AML-193 (cell line): ENCODE data around the gene CHRNA3.
"Not testable (repeated sequence)": the region's sequence is repeated elsewhere in the genome, so short reads cannot be mapped to it uniquely, and the experiment has no call there.

ENCODE experiments used
- DNase-seq, 2 experiments: peaks; one replicate each; lab custom pipeline; 2025; lab: John Stamatoyannopoulos, UW

CHRNA3 gene

GRCh38 chr15:78617516-78617915 is 3.3 kb downstream of the CHRNA3 start:
- no peak for DNase-seq

GRCh38 chr15:78617076-78617475 is 3.7 kb downstream of the CHRNA3 start:
- no peak for DNase-seq

GRCh38 chr15:78616506-78616905 is 4.3 kb downstream of the CHRNA3 start:
- DNase-seq: no peak

- DNase-seq: no peak
These were observed 5.6 kb downstream of the CHRNA3 start for GRCh38 chr15:78615151-78615589.

GRCh38 chr15:78614021-78614420 is 6.8 kb downstream of the CHRNA3 start:
- no peak for DNase-seq

GRCh38 chr15:78609551-78609950 is 11.2 kb downstream of the CHRNA3 start:
- DNase-seq: not testable (repeated sequence)

GRCh38 chr15:78605680-78606079 is 15.1 kb downstream of the CHRNA3 start:
- no peak for DNase-seq

GRCh38 chr15:78605201-78605600 is 15.6 kb downstream of the CHRNA3 start:
- DNase-seq: no peak

GRCh38 chr15:78604420-78604819 is 16.4 kb downstream of the CHRNA3 start:
- no peak for DNase-seq

- DNase-seq: no peak
These were observed 17.3 kb downstream of the CHRNA3 start for GRCh38 chr15:78603467-78603866.

GRCh38 chr15:78599189-78599588 is 21.6 kb downstream of the CHRNA3 start:
- no peak for DNase-seq

- no peak for DNase-seq
These were observed 22.4 kb downstream of the CHRNA3 start for GRCh38 chr15:78598348-78598747.

- DNase-seq: no peak
These were observed 23.2 kb downstream of the CHRNA3 start for GRCh38 chr15:78597583-78597982.

GRCh38 chr15:78574944-78575343 is 45.9 kb downstream of the CHRNA3 start:
- DNase-seq: no peak

GRCh38 chr15:78573416-78573815 is 47.4 kb downstream of the CHRNA3 start:
- DNase-seq: no peak

GRCh38 chr15:78571382-78571781 is 49.4 kb downstream of the CHRNA3 start:
- no peak for DNase-seq

GRCh38 chr15:78570710-78571109 is 50.1 kb downstream of the CHRNA3 start:
- DNase-seq: peak; percentile 13 to 28

GRCh38 chr15:78567531-78567930 is 53.3 kb downstream of the CHRNA3 start:
- DNase-seq: peak in 1 of 2 experiments; percentile 17

- peak in 1 of 2 experiments; percentile 18 for DNase-seq
These were observed 54.6 kb downstream of the CHRNA3 start for GRCh38 chr15:78565951-78566774.

GRCh38 chr15:78565097-78565950 is 55.5 kb downstream of the CHRNA3 start, which contains the start of gene CHRNA5:
Gene CHRNA5, plus strand, starts transcription at chr15:78565520. Its CDS starts 200 bp downstream, at chr15:78565720.
- peak; percentile 66 to 70 for DNase-seq

- DNase-seq: no peak
These were observed 56.1 kb downstream of the CHRNA3 start for GRCh38 chr15:78564743-78565096.

GRCh38 chr15:78563092-78563491 is 57.7 kb downstream of the CHRNA3 start:
- no peak for DNase-seq

- no peak for DNase-seq
These were observed 59.3 kb downstream of the CHRNA3 start for GRCh38 chr15:78561490-78561889.
